ENCODE data around the gene BACH2.

DNA sequence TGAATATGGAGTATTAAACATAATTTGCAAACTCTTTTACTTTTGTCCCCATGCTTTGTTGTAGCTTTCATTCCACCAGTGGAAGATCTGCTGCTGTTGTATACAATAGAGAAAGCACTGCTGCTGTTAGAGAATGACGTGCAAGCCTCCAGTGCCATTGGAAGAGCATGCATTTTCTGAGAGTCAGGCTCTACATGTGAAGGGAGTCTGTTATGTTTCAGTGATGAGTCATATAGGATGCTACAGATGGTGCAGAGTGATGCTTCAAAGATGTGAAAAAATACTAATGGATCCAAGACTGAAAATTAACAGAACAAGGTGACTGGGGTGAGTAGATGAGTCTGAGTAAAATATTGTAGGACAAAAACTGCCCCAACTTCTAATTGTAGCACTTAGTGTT, 22.4 kb upstream of the BACH2 start:
- TF ChIP-seq, protein P1, sequence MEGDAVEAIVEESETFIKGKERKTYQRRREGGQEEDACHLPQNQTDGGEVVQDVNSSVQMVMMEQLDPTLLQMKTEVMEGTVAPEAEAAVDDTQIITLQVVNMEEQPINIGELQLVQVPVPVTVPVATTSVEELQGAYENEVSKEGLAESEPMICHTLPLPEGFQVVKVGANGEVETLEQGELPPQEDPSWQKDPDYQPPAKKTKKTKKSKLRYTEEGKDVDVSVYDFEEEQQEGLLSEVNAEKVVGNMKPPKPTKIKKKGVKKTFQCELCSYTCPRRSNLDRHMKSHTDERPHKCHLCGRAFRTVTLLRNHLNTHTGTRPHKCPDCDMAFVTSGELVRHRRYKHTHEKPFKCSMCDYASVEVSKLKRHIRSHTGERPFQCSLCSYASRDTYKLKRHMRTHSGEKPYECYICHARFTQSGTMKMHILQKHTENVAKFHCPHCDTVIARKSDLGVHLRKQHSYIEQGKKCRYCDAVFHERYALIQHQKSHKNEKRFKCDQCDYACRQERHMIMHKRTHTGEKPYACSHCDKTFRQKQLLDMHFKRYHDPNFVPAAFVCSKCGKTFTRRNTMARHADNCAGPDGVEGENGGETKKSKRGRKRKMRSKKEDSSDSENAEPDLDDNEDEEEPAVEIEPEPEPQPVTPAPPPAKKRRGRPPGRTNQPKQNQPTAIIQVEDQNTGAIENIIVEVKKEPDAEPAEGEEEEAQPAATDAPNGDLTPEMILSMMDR (IDR thresholded peaks at IDR 0.05 in 2 of 3, conservative IDR thresholded peaks at IDR 0.05 in 1 of 3; ENCODE audit: borderline replicate concordance in 1 of 3, insufficient read depth in 1 of 3, low read depth in 2 of 3, low read length in 2 of 3): no peak
- TF ChIP-seq POLR2A (IDR thresholded peaks at IDR 0.05; ENCODE audit: borderline replicate concordance, extremely low read depth, insufficient read depth, insufficient read length) (no peak), EGR1 (IDR thresholded peaks at IDR 0.05; ENCODE audit: low read depth) (no peak), ATF3 (IDR thresholded peaks at IDR 0.05) (no peak), CBX3 (IDR thresholded peaks at IDR 0.05; ENCODE audit: low read depth) (no peak), SP1 (IDR thresholded peaks at IDR 0.05; ENCODE audit: low read depth) (no peak), EZH2 (IDR thresholded peaks at IDR 0.05) (no peak), ZNF274 (IDR thresholded peaks at IDR 0.05; ENCODE audit: low read depth, low read length) (no peak), RAD21 (IDR thresholded peaks at IDR 0.05; ENCODE audit: low read depth) (no peak), YY1 (IDR thresholded peaks at IDR 0.05; ENCODE audit: extremely low read depth, insufficient replicate concordance, low read depth, low read length) (no peak), EZH2phosphoT487 (IDR thresholded peaks at IDR 0.05; ENCODE audit: borderline replicate concordance) (no peak)
- TF ChIP-seq, protein P2, sequence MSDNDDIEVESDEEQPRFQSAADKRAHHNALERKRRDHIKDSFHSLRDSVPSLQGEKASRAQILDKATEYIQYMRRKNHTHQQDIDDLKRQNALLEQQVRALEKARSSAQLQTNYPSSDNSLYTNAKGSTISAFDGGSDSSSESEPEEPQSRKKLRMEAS (IDR thresholded peaks at IDR 0.05): no peak

Measured in HCT116 (cell line).